Thymus (tissue), 11 donors: ENCODE data around the gene MPP2. TPM values are rescaled to one million over a fixed set of nuclear protein-coding genes. Genes with fewer than 3 reads are reported as not detected.
"Not testable (repeated sequence)": the region's sequence is repeated elsewhere in the genome, so short reads cannot be mapped to it uniquely, and the experiment has no call there.

Experiments
- DNase-seq, 9 donors: peaks; one replicate each; pipeline ENCODE4 v3.0.0-alpha.2; 2013; ENCODE audit warnings: low spot score in 9 of 9, low read depth in 6 of 9, missing footprints in 1 of 9
- H3K27ac ChIP-seq, 2 donors: one replicate each; pipeline ENCODE4 v1.5.1; 2013; ENCODE audit warnings: control low read depth in 1 of 2, low read depth in 1 of 2, low read length in 1 of 2, mild to moderate bottlenecking in 1 of 2, moderate library complexity in 1 of 2
- H3K27me3 ChIP-seq, 2 donors: one replicate each; pipeline ENCODE4 v1.5.1; 2013; ENCODE audit warnings: low read length in 1 of 2; ENCODE audit not compliant: control insufficient read depth in 2 of 2, insufficient read depth in 1 of 2
- H3K36me3 ChIP-seq, 2 donors: one replicate each; pipeline ENCODE4 v1.5.1; 2013; ENCODE audit warnings: low read length in 1 of 2, mild to moderate bottlenecking in 1 of 2, moderate library complexity in 1 of 2; ENCODE audit not compliant: control insufficient read depth in 2 of 2, insufficient read depth in 2 of 2
- H3K4me1 ChIP-seq, 2 donors: one replicate each; pipeline ENCODE4 v1.5.1; 2013; ENCODE audit warnings: low read length in 2 of 2; ENCODE audit not compliant: control insufficient read depth in 2 of 2, insufficient read depth in 2 of 2
- H3K4me3 ChIP-seq, 2 donors: one replicate each; pipeline ENCODE4 v1.5.1; 2013; ENCODE audit warnings: low read length in 2 of 2, control low read depth in 1 of 2, mild to moderate bottlenecking in 1 of 2
- H3K9me3 ChIP-seq, 2 donors: one replicate each; pipeline ENCODE4 v1.5.1; 2013; ENCODE audit warnings: low read length in 1 of 2, mild to moderate bottlenecking in 1 of 2; ENCODE audit not compliant: control insufficient read depth in 2 of 2, insufficient read depth in 1 of 2
- WGBS: extraction: QIAGEN DNeasy Blood & Tissue Kit; methylation state at CpG from one replicate; pipeline ENCODE4 v1.1.7; 2013; 5-methylcytosine and 5-hydroxymethylcytosine counted together
- polyA plus RNA-seq: library from polyadenylated mRNA; stranded (reverse); fragments of 200-250 nt; gene quantifications from one replicate; pipeline ENCODE4 v1.2.3, GENCODE V29; 2013
- total RNA-seq: library from RNA; stranded (reverse); fragments of 120-200 nt; gene quantifications from one replicate; pipeline ENCODE4 v1.2.4, GENCODE V29; 2013
- donor health status: healthy.

MPP2 gene
- total and polyA plus RNA-seq, 2 donors = 0.52 to 0.87 TPM

DNA sequence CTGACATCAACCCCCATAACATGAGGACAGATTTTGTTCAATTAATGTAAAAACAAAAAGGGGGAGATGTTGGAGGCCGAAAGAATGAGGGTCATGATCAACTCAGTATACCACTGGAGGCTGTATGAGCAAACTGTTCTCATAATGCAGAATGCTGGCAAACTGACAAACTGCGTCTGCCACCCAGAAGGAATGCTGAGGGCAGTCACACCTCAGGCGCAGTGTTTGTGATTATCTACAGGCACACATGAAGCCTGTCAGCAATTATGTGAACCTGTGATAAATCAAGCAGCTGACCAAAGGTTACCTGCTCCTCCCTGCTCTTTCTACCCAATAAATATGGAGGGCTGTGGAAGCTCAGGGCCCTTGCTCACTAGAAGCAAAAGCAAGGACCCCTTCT is 33.0 kb downstream of the MPP2 start:
- Histone ChIP-seq H3K27me3 (peaks cover 0 to 6% of the 10 kb centered on the region in 2 donors), H3K27ac (no peak overlapping the region), H3K9me3 (no peaks in the 10 kb centered on the region), H3K4me1 (no peaks in the 10 kb centered on the region), H3K36me3 (no peaks in the 10 kb centered on the region), H3K4me3 (no peak overlapping the region)
- no peak for DNase-seq
- WGBS = 98% methylated on average over 3 of the region's 3 CpGs

DNA sequence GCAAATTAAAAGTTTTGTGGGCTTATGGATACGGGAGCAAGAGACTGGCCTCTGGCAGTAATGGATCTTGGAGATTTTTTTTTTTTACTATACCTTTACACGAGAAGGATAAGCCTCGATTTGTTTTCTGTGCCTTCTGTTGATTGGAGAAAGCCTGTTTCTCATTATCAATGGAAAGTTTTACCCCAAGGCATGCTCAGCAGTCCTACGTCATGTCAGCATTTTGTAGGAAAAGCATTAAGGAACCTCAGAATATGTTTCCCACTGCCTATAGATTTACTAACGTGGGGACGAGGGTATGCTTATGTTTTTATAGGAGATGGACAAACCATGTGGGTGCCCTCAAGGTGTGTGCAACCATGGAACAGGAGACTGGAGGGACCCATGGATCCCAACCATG is 33.5 kb downstream of the MPP2 start:
- Histone ChIP-seq H3K4me1 (no peaks in the 10 kb centered on the region), H3K9me3 (no peaks in the 10 kb centered on the region), H3K27me3 (peaks cover 0 to 6% of the 10 kb centered on the region in 2 donors), H3K4me3 (no peak overlapping the region), H3K27ac (no peak overlapping the region), H3K36me3 (no peaks in the 10 kb centered on the region)
- no peak for DNase-seq
- 79% methylated on average over 6 of the region's 6 CpGs for WGBS

DNA sequence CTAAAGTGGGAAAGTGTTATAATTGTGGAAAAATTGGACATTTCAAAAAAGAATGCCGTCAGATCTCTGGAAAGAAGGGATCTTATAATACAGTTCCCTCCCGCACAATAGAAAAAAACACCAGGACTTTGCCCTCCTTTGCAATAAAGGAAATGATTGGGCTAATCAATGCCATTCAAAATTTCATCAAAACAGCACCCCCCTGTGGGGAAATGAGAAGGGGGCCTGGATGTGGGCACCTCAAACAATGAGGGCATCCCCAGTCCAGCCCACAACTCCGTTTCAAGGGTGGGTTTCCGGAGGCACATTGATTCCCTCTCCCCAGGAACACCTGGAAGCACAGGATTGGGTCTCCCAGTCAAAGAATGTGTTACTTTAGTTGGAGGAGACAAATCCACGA is 34.2 kb downstream of the MPP2 start:
- H3K27ac ChIP-seq = no peak overlapping the region
- H3K9me3 ChIP-seq = no peaks in the 10 kb centered on the region
- 85% methylated on average over 5 of the region's 5 CpGs for WGBS
- H3K36me3 ChIP-seq = no peaks in the 10 kb centered on the region
- DNase-seq = no peak
- H3K4me1 ChIP-seq = no peaks in the 10 kb centered on the region
- H3K4me3 ChIP-seq = no peak overlapping the region
- peaks cover 0 to 3% of the 10 kb centered on the region in 2 donors for H3K27me3 ChIP-seq

DNA sequence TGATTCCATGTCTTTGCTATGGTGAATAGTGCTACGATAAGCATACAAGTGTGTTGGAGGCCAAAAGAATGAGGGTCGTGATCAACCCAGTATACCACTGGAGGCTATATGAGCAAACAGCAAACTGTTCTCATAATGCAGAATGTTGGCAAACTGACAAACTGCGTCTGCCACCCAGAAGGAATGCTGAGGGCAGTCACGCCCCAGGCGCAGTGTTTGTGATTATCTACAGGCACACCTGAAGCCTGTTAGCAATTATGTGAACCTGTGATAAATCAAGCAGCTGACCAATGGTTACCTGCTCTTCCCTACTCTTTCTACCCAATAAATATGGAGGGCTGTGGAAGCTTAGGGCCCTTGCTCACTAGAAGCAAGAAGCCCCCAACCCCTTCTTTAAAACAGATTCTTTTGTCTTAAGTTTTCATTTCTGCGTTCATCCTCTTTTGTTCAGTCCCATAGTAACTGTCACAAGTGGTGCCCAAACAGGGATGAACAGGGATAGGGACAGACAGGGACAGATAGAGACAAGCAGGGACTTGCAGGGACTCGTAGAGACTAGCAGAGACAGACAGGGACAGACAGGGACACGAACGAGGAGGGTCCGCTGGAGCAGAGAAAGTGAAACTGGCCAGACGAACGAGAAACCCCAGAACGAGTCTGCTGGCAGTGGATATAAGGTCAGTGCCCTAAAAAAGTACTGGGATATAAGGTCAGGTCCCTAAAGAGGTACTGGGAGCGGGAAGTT is 35.2 kb downstream of the MPP2 start:
- H3K4me1 ChIP-seq = no peaks in the 10 kb centered on the region
- peaks cover 0 to 3% of the 10 kb centered on the region in 2 donors for H3K27me3 ChIP-seq
- no peak for DNase-seq
- 89% methylated on average over 14 of the region's 14 CpGs for WGBS
- H3K27ac ChIP-seq = no peak overlapping the region
- no peak overlapping the region for H3K4me3 ChIP-seq
- no peaks in the 10 kb centered on the region for H3K9me3 ChIP-seq
- H3K36me3 ChIP-seq = no peaks in the 10 kb centered on the region

DNA sequence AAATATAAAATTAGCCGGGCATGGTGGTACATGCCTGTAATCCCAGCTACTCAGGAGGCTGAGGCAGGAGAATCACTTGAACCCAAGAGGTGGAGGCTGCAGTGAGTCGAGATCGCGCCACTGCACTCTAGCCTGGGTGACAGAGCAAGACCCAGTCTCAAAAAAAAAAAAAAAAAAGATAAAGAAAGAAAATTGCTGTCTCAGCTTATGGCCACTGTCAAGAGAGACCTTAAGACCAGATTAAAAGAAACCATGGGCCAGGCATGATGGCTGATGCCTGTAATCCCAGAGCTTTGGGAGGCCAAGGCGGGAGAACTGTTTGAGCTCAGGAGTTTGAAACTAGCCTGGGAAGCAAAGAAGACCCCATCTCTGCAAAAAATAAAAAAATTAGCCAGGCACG is 38.3 kb downstream of the MPP2 start:
- H3K9me3 ChIP-seq, H3K27ac ChIP-seq, H3K36me3 ChIP-seq, H3K4me3 ChIP-seq, H3K4me1 ChIP-seq, H3K27me3 ChIP-seq, DNase-seq: not testable (repeated sequence)
- 91% methylated on average over 6 of the region's 6 CpGs for WGBS

DNA sequence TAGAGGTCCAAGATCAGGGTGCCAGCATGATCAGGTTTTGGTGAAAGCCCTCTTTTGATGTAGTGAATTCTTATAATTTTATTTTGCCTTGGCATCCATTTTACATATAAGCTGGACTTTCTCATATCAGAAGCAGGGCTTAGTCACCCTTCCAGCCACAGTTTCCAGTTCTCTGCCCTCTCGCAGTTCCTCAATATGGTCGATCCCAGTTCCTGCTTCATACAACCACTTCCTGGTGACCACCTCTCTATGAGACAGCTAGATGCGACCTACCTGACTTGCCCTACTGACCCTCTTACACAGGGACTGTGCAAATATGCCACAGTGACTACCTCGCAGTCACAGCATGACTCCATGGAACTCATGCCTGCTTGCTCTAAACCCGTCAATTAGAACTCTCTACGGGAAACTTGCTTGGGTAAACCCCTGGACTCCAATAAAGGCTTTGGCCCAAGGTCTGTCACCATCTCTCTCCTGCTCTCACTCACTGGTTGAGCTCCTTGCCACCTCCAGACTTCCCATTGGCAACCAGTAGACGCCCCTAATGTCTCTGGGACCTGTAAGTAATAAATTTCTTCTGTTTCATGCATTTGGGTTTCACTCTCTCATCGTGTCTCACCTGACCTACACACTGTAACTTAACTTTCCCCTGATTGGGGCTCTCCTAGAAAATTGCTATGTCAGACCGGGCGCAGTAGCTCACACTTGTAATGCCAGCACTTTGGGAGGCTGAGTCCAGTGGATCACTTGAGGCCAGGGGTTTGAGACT is 38.9 kb downstream of the MPP2 start:
- H3K9me3 ChIP-seq = no peaks in the 10 kb centered on the region
- no peaks in the 10 kb centered on the region for H3K4me1 ChIP-seq
- H3K36me3 ChIP-seq = no peaks in the 10 kb centered on the region
- peak in 1 of 9 donors; percentile 5 for DNase-seq
- no peak overlapping the region for H3K27ac ChIP-seq
- H3K4me3 ChIP-seq = no peak overlapping the region
- WGBS = 84% methylated on average over 10 of the region's 10 CpGs
- no peaks in the 10 kb centered on the region for H3K27me3 ChIP-seq

DNA sequence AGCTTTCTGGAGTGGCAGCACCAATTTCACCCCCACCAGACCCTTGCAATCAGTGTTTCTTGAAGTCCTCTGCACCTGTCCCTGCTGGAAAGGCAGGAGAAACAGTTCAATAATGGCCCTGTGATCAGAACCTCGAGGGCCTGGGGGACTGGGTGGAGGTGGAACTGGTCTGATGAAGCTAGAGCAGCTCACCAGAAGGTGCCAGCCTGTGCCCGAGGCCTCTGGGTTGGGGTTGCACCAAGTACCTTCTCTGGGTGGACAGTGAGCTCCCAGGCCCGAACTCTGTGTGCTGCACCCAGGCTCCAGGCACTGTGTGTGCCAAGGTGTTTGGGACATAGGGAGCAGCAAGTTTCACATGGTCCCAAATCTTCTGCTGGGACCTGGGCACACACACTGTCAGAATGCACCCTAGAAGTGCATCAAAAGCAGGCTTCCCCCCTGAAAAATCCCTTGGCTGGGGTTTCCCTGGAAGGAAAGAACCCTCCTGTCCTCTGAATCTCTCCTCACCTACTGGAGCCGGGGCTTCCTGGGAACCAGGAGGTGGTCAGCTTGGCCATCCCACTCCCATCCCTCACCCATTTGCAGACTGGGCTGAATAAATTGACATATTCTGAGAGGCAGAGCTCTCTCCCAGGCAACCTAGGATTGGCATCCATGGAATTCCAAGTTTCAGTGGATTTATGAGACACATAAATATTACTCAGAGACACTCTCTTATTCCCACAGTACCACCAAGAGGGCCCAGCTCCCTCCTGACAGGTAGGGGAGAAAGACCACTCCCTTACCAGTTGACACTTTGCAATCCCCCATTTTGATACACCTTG is 43.0 kb downstream of the MPP2 start:
- peaks cover 0 to 2% of the 10 kb centered on the region in 2 donors for H3K27me3 ChIP-seq
- no peaks in the 10 kb centered on the region for H3K9me3 ChIP-seq
- H3K36me3 ChIP-seq = no peaks in the 10 kb centered on the region
- no peak overlapping the region for H3K27ac ChIP-seq
- peaks cover 0 to 2% of the 10 kb centered on the region in 2 donors for H3K4me1 ChIP-seq
- 85% methylated on average over 4 of the region's 4 CpGs for WGBS
- DNase-seq = no peak
- no peak overlapping the region for H3K4me3 ChIP-seq

DNA sequence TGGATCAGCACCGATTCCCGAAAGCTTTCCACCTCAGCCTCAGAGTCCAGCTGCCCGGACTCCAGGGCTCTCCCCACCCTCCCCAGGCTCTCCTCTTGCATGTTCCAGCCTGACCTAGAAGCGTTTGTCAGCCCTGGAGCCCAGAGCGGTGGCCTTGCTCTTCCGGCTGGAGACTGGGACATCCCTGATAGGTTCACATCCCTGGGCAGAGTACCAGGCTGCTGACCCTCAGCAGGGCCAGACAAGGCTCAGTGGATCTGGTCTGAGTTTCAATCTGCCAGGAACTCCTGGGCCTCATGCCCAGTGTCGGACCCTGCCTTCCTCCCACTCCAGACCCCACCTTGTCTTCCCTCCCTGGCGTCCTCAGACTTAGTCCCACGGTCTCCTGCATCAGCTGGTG is 45.4 kb downstream of the MPP2 start:
- Histone ChIP-seq H3K4me3 (no peak overlapping the region), H3K4me1 (peaks cover 0 to 2% of the 10 kb centered on the region in 2 donors), H3K27ac (no peak overlapping the region), H3K36me3 (no peaks in the 10 kb centered on the region), H3K9me3 (peaks cover 0 to 6% of the 10 kb centered on the region in 2 donors), H3K27me3 (peaks cover 0 to 15% of the 10 kb centered on the region in 2 donors)
- no peak for DNase-seq
- 88% methylated on average over 9 of the region's 9 CpGs for WGBS
